Measurements from ENCODE around the gene PTPRU.
"Not testable (repeated sequence)": the region's sequence is repeated elsewhere in the genome, so short reads cannot be mapped to it uniquely, and the experiment has no call there.

The PTPRU gene

DNA sequence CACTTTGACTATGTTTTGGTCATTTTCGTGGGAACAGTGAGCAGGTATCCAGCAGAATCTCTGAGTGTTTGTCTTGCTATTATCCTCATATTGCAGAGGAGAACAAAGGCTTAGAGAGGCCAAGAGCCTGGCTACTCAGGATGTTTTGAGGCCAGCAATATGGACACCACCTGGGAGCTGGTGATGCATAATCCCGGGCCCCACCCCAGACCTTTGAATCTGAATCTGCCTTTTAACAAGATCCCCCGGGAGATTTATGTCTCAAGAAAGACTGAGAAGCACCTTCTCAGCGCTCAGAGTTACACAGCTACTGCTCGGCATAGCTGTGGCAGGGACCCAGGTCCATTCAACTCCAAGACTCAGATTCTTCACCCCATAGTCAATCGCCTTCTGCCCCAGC is 72.8 kb downstream of the PTPRU start:
- H3K27ac ChIP-seq = no peak overlapping the region
- no peak for TF ChIP-seq ZFX (IDR thresholded peaks at IDR 0.05; ENCODE audit: borderline replicate concordance)
- TF ChIP-seq, protein P1, sequence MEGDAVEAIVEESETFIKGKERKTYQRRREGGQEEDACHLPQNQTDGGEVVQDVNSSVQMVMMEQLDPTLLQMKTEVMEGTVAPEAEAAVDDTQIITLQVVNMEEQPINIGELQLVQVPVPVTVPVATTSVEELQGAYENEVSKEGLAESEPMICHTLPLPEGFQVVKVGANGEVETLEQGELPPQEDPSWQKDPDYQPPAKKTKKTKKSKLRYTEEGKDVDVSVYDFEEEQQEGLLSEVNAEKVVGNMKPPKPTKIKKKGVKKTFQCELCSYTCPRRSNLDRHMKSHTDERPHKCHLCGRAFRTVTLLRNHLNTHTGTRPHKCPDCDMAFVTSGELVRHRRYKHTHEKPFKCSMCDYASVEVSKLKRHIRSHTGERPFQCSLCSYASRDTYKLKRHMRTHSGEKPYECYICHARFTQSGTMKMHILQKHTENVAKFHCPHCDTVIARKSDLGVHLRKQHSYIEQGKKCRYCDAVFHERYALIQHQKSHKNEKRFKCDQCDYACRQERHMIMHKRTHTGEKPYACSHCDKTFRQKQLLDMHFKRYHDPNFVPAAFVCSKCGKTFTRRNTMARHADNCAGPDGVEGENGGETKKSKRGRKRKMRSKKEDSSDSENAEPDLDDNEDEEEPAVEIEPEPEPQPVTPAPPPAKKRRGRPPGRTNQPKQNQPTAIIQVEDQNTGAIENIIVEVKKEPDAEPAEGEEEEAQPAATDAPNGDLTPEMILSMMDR (IDR thresholded peaks at IDR 0.05) = no peak

DNA sequence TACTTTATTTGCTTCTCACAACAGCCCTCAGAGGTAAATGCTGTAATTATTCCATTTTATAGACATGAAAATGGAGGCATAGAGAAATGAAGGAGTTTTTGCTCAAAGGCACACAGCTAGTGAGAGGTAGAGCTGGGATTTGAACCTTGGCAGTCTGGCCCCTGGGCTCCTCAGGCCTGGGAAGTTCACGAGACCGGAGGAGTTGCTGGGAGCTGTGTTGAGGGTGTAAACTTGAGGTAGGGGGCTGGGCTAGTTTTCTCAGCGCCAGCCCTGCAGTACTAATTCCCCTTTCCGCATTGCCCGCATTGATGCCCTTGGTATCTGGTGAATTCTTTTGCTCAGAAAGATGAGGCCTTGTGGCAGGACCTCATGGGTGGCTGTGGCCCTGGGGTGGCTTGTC is 73.3 kb downstream of the PTPRU start:
- H3K27ac ChIP-seq = no peak overlapping the region
- no peak for TF ChIP-seq ZFX (IDR thresholded peaks at IDR 0.05; ENCODE audit: borderline replicate concordance)
- TF ChIP-seq, protein P1 (IDR thresholded peaks at IDR 0.05) = no peak

DNA sequence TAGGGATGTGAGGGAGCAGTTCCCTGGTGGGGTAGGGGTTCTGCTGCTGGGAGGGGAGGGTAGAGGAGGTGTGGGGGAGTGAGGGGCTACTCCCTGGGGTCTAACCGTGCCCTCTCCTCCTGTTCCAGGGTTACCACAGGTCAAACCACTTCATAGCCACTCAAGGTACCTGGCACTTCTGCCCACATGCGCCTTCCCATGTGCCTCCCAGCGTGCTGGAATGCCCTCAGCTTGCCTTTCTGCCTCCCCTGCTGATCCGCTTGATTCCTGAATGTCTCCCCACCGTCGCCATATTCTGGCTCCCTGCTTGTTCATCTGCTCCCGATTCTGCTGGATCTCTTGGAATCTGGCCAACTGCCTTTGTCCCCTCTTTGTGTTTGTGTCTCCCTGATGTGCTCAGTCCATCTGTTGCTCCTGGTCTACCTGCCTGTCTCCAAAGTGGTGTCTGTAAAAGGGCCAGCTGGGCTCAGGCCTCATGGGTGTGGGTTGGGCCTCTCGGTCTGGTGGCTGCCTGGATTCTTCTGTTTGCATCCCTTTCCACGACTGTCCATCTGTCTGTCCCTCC is 74.4 kb downstream of the PTPRU start:
- no peak for TF ChIP-seq ZFX (IDR thresholded peaks at IDR 0.05; ENCODE audit: borderline replicate concordance)
- TF ChIP-seq, protein P1 (IDR thresholded peaks at IDR 0.05) = no peak
- no peak overlapping the region for H3K27ac ChIP-seq

DNA sequence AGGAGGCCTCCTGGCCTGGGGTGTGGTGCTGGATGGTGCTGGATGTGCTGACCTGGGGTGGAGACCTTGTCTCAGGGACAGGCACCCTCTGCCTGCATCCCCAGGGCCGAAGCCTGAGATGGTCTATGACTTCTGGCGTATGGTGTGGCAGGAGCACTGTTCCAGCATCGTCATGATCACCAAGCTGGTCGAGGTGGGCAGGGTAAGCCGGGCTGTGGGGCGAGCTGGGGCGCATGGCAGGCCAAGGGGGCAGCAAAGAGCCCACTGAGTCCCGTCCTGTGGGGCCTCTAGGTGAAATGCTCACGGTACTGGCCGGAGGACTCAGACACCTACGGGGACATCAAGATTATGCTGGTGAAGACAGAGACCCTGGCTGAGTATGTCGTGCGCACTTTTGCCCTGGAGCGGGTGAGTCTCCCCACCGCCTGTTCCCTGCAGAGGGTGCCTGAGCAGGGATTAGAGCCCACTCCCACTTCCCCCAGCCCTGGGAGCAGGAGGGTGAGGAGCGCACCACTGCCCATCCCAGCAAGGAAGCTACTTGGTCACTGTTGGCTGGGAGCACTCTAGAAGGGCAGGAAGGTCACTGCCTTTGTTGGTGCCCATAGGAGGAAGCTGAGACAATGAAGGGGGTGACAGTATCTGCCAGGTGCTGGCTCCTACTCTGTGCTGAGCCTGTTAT is 75.2 kb downstream of the PTPRU start:
- no peak overlapping the region for H3K27ac ChIP-seq
- TF ChIP-seq, protein P1 (IDR thresholded peaks at IDR 0.05) = no peak
- TF ChIP-seq ZFX (IDR thresholded peaks at IDR 0.05; ENCODE audit: borderline replicate concordance) = no peak

DNA sequence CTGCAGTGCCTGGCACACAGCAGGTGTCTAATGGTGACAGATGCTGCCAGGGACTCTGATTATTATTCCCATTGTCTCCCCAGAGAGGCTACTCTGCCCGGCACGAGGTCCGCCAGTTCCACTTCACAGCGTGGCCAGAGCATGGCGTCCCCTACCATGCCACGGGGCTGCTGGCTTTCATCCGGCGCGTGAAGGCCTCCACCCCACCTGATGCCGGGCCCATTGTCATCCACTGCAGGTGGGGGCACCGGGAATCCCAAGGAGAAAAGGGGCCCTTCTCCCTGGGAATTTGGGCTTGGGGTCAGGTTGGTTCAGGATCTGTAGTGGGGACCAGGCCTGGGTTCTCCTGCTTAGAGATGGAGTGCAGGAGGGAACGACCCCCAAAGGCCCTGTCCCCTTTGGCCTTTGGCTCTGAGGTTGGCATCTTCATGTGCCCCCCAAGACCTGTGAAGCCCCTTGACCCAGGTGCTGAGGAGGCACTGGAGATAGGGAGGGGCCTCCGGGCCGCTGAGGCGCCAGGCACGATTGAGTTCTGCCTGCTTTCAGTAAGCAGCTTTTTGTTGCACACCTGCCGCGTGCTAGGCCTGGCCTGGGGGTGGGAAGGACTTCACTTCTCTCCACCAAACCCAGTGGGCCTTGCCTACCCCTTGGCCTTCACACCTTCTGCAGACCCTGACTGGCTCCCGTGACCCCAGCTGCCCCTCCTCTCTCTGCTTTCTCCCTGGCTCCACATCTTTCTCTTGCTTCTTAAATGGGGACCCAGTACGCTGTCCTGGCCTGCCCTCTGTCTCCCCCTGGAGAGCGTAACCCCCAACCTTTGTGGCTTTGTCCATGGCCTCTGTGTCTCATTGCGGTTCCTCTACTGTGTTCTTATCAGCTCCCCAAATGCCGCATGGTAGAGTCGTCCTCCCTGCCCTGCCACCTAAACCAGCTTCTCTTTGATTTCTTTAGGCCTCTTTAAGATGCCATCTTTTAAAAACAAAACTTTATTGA is 76.4 kb downstream of the PTPRU start:
- no peak overlapping the region for H3K27ac ChIP-seq

DNA sequence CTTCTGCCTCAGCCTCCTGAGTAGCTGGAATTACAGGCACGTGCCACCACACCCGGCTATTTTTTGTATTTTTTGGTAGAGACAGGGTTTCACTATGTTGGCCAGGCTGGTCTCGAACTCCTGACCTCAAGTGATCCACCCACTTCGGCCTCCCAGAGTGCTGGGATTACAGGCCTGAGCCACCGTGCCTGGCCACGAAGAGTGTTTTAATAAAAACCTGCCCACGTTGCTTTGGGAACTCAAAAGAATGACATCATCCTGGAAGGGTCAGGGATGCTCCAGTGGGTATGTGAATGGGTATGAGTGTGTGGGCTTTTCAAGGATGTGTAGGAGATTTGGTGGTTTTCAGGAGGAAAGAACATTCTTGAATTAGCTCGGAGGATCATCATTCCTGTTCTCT is 78.4 kb downstream of the PTPRU start:
- H3K27ac ChIP-seq = not testable (repeated sequence)

More for the DNA sequence above, 76.4 kb downstream of the PTPRU start:
- TF ChIP-seq ZFX (IDR thresholded peaks at IDR 0.05; ENCODE audit: borderline replicate concordance) = no peak
- TF ChIP-seq, protein P1 (IDR thresholded peaks at IDR 0.05) = no peak

DNA sequence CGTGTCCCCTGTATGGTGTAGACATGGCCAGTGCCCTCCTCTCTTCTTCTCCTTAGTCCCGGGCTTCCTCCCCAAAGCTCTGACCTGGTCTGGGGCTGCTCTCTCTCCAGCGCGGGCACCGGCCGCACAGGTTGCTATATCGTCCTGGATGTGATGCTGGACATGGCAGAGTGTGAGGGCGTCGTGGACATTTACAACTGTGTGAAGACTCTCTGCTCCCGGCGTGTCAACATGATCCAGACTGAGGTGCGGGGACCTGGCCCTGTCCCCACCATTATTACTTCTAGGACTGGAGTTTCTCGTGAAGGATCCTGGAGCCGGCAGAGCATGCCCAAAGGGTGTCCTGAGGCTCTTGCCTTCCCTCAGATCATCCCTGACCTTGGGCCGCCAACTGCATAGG is 78.9 kb downstream of the PTPRU start:
- TF ChIP-seq, protein P1 (IDR thresholded peaks at IDR 0.05) = no peak
- TF ChIP-seq ZFX (IDR thresholded peaks at IDR 0.05; ENCODE audit: borderline replicate concordance) = no peak

More for the DNA sequence above, 78.9 kb downstream of the PTPRU start:
- H3K27ac ChIP-seq = no peak overlapping the region
